ENCODE measurements around the gene AMIGO3. TPM values are rescaled to one million over a fixed set of nuclear protein-coding genes. Genes with fewer than 3 reads are reported as not detected.

The AMIGO3 gene
- total and polyA plus RNA-seq, 2 of the 8 experiments (the other 6 are each of a cell fraction or from before 2014, with no cell fraction given), result 1.6 to 8.8 TPM

DNA sequence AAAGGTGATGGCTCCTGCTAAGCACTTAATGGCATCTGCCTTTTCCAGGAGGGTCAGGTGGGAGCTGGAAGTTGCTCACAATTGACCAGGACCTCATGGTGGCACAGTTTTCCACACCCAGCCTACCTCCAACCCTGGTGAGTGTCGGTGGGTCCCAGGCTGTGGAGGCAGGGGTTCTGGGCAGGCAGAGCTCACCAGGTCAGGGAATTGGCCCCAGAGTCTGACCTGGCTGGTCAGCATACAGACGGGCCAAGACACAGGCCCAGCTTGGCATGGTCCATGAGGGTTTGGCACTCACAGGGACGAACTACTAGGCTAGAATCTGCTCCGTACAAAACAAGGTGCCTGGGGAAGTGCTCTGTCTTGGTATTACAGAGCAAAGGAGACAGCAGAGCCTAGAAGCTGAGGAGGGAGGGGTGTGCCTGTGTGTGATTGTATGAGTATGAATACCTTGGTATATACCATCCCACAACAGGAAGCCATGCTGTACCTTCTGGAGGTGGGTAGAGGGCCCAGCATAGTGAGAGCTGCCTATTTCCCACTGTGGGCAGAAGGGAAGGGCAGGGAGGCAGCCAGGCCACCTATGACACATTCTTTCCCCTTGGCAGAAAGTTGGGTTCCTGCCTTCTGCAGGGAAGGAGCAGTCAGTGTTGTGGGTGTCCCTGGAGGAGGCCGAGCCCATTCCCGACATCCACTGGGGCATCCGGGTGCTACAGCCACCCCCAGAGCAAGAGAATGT lies 38.8 kb downstream of the AMIGO3 start:
- H2AFZ ChIP-seq (ENCODE audit: low read length), result no peak overlapping the region
- no peak overlapping the region for H3K9ac ChIP-seq (replicated peaks in 1 of 4; ENCODE audit: extremely low read depth in 1 of 4, low read depth in 3 of 4, low read length in 3 of 4)
- no peak overlapping the region for H2BK5ac ChIP-seq (ENCODE audit: low read depth, low read length)
- H3K4me2 ChIP-seq (ENCODE audit: insufficient read depth in 1 of 2, low read depth in 2 of 2, low read length in 2 of 2), result no peak overlapping the region
- H3K4me3 ChIP-seq (ENCODE audit: extremely low read depth in 1 of 4, insufficient read depth in 2 of 4, low read depth in 3 of 4, low read length in 4 of 4), result no peak overlapping the region
- POLR2A ChIA-PET (ENCODE audit: partially characterized antibody), result interaction anchor here (0.6 to 1.7 kb wide), 4 partner anchors 33 to 752 kb away, joined by 3 to 8 read pairs (median 3); partner anchors contain the start of gene AMIGO3
- H2AK5ac ChIP-seq (ENCODE audit: low read depth, low read length), result no peak overlapping the region
- H4K91ac ChIP-seq (replicated peaks; ENCODE audit: insufficient read length, low read length), result no peak overlapping the region
- H3K36me3 ChIP-seq (ENCODE audit: control insufficient read depth in 2 of 4, insufficient read depth in 4 of 4, low read length in 3 of 4), result peaks cover 47 to 77% (median 71%) of the 10 kb centered on the region in 4 experiments
- no peak overlapping the region for H2BK20ac ChIP-seq (ENCODE audit: low read length)
- H3K27ac ChIP-seq (ENCODE audit: low read depth, low read length), result no peak overlapping the region
- H4K8ac ChIP-seq (ENCODE audit: extremely low read depth, insufficient read depth, low read length), result peak overlapping the region; percentile 62; the same call in 1 of the 2 replicates
- H3K18ac ChIP-seq (ENCODE audit: extremely low read depth, low read length), result no peak overlapping the region
- no peaks in the 10 kb centered on the region for H3K79me1 ChIP-seq (ENCODE audit: low read depth, low read length)
- 0 out of 4 replicates have a peak, but pooled peaks cover 0 to 3% of the 10 kb centered on the region in 2 experiments for H3K79me2 ChIP-seq (ENCODE audit: control insufficient read depth in 1 of 2, insufficient read depth in 2 of 2, low read length in 2 of 2)
- no peak overlapping the region for H3K23ac ChIP-seq (ENCODE audit: insufficient read length)
- H3K14ac ChIP-seq (ENCODE audit: insufficient read length), result no peak overlapping the region
- H2BK15ac ChIP-seq (ENCODE audit: low read length), result no peak overlapping the region
- no peaks in the 10 kb centered on the region for H3K9me3 ChIP-seq (ENCODE audit: insufficient read depth in 2 of 2, low read depth in 1 of 2, low read length in 1 of 2)
- DNase-seq (ENCODE audit: low read depth in 1 of 2, low spot score in 2 of 2), result no peak
- H2BK120ac ChIP-seq (replicated peaks; ENCODE audit: low read depth, low read length), result no peak overlapping the region
- H3K27me3 ChIP-seq (replicated peaks in 1 of 4; ENCODE audit: control insufficient read depth in 3 of 4, extremely low read depth in 1 of 4, insufficient read depth in 3 of 4, low read length in 3 of 4), result peaks cover 0 to 3% (median 3%) of the 10 kb centered on the region in 4 experiments; a peak in 2 of 7 replicates
- FAIRE-seq, result no peak
- 77% methylated on average over 7 of the region's 7 CpGs; no CpG with 5 or more reads in 1 of the 2 experiments for WGBS, 2 experiments (ENCODE audit: extremely low coverage in 1 of 2, insufficient coverage in 1 of 2, insufficient read length in 1 of 2, insufficient replicate concordance in 2 of 2, low coverage in 1 of 2, low lambda C conversion rate in 2 of 2, missing lambda C conversion rate in 1 of 2)
- no peak overlapping the region for H3K56ac ChIP-seq (replicated peaks; ENCODE audit: insufficient read length, low read depth, low read length)
- H4K5ac ChIP-seq (ENCODE audit: insufficient read length, low read depth, low read length), result no peak overlapping the region
- no peak overlapping the region for H2BK12ac ChIP-seq (ENCODE audit: low read depth, low read length)
- H3K4ac ChIP-seq (replicated peaks; ENCODE audit: insufficient read length, low read depth, low read length), result no peak overlapping the region
- H3K23me2 ChIP-seq (ENCODE audit: low read depth, low read length), result no peaks in the 10 kb centered on the region
- H3K4me1 ChIP-seq (replicated peaks in 1 of 4; ENCODE audit: control insufficient read depth in 3 of 4, insufficient read depth in 4 of 4, low read length in 3 of 4), result no peaks in the 10 kb centered on the region
- CTCF ChIA-PET (ENCODE audit: partially characterized antibody), result interaction anchor here (0.6 to 2.3 kb wide), 5 partner anchors 20 to 209 kb away, joined by 3 to 6 read pairs (median 5); no protein-coding TSS in a partner anchor
- H4K20me1 ChIP-seq (replicated peaks in 1 of 2; ENCODE audit: control insufficient read depth in 1 of 2, insufficient read depth in 2 of 2, low read length in 2 of 2), result peaks cover 0 to 21% of the 10 kb centered on the region in 2 experiments
- TF ChIP-seq, protein P1, sequence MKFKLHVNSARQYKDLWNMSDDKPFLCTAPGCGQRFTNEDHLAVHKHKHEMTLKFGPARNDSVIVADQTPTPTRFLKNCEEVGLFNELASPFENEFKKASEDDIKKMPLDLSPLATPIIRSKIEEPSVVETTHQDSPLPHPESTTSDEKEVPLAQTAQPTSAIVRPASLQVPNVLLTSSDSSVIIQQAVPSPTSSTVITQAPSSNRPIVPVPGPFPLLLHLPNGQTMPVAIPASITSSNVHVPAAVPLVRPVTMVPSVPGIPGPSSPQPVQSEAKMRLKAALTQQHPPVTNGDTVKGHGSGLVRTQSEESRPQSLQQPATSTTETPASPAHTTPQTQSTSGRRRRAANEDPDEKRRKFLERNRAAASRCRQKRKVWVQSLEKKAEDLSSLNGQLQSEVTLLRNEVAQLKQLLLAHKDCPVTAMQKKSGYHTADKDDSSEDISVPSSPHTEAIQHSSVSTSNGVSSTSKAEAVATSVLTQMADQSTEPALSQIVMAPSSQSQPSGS (IDR thresholded peaks at IDR 0.05; ENCODE audit: low read length), result no peak
- no peak for TF ChIP-seq EGR1 (IDR thresholded peaks at IDR 0.05; ENCODE audit: borderline replicate concordance, low read depth, low read length)
- no peak for TF ChIP-seq CBX5 (IDR thresholded peaks at IDR 0.05; ENCODE audit: low read depth, low read length)
- TF ChIP-seq, protein P2, sequence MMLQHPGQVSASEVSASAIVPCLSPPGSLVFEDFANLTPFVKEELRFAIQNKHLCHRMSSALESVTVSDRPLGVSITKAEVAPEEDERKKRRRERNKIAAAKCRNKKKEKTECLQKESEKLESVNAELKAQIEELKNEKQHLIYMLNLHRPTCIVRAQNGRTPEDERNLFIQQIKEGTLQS (IDR thresholded peaks at IDR 0.05; ENCODE audit: insufficient read depth, low read depth, low read length), result no peak
- no peak for TF ChIP-seq BCL11A (IDR thresholded peaks at IDR 0.05; ENCODE audit: low read depth in 2 of 2, low read length in 2 of 2)
- TF ChIP-seq SIX5 (IDR thresholded peaks at IDR 0.05; ENCODE audit: low read depth, low read length), result no peak
- TF ChIP-seq SIRT6 (IDR thresholded peaks at IDR 0.05; ENCODE audit: low read length), result no peak
